ENCODE measurements around the gene MTFR1L. TPM values are rescaled to one million over a fixed set of nuclear protein-coding genes. Genes with fewer than 3 reads are reported as not detected.

MTFR1L gene
- 10 to 100 TPM; 30.8 to 48.9 (median 43.3) TPM for total RNA-seq
- long read RNA-seq, partial matches to known transcripts, result 0 of 8 reads
- long read RNA-seq, other reads (novel, unspliced or antisense), result 1 of 8 reads

DNA sequence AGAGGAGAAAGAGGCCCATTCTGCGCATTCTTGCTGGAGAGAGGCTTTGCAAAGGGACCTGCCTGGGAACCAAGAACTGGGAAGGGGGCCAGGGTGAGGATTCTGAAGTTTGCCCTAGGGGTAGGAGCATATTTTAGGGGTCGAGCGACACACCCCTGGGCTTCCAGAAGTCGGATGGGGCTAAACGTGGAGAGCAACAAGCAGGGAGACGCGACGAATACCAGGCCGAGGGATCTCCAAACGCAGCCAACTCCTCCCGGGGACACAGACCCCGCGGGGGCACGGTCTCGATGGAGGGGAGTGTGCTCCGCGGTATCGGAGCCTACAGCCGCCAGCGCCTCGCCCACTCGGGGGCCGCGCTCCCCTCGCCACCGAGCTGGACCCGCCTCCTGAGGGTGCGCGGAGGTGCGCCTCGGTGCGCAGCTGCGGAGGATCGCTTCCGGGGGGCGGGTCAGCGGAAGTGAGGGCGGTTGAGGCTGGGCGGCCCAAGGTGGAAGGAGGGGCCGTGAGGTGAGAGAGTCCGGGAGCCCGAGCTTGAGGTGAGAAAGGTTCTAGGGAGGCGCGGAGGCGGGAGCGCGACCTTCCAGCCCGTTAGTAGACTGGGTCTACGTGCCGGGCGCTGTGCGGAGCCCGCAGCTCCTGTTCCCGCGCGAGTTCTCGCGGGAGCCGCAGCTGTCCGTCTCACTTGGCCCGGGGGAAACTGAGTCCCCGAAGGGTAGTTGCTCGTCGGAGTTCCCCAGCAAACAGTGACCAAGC lies at the start of gene MTFR1L:
Gene MTFR1L, plus strand, starts transcription at position 464 of the 756 bp plus-strand sequence. CDS start 3,151 bp downstream, outside the sequence.
- Histone ChIP-seq H3K4me1 (peaks cover 0 to 32% (median 10%) of the 10 kb centered on the region in 4 donors), H3K27me3 (no peaks in the 10 kb centered on the region), H3K27ac (peak within 1 kb of the TSS; percentile 73 to 97 (median 91)), H3K36me3 (no peaks in the 10 kb centered on the region), H3K4me3 (peak within 1 kb of the TSS; percentile 72 to 99 (median 94)), H3K9me3 (no peaks in the 10 kb centered on the region)
- intact Hi-C loops (cut with DNase I), result loop anchor here in 1 of 2 donors (10.0 kb wide), 1 partner anchor 285 kb away; no protein-coding TSS in a partner anchor
- WGBS (ENCODE audit: insufficient coverage, low coverage, low lambda C conversion rate, missing lambda C conversion rate), result 0% methylated on average over 19 of the region's 64 CpGs
- TF ChIP-seq POLR2A (IDR thresholded peaks at IDR 0.05) (peak; percentile 84), CTCF (IDR thresholded peaks at IDR 0.05) (no peak)
- DNase-seq (peak; percentile 92 to 95 (median 95)), ATAC-seq (peak; percentile 87 to 92 (median 88))

- H3K27me3 ChIP-seq, result no peaks in the 10 kb centered on the region
- peaks cover 0 to 44% (median 22%) of the 10 kb centered on the region in 4 donors for H3K4me1 ChIP-seq
- H3K27ac ChIP-seq, result no peak overlapping the region
- peak in 1 of 4 donors; percentile 3 for ATAC-seq
- 79% methylated on average over 11 of the region's 14 CpGs for WGBS (ENCODE audit: insufficient coverage, low coverage, low lambda C conversion rate, missing lambda C conversion rate)
- intact Hi-C loops (cut with DNase I), result no loop called here
- no peak for DNase-seq
- H3K36me3 ChIP-seq, result no peaks in the 10 kb centered on the region
- no peak overlapping the region for H3K4me3 ChIP-seq
- H3K9me3 ChIP-seq, result no peaks in the 10 kb centered on the region
- TF ChIP-seq CTCF (IDR thresholded peaks at IDR 0.05), result no peak
- TF ChIP-seq POLR2A (IDR thresholded peaks at IDR 0.05), result no peak
Observed at GRCh38 chr1:25770541-25771220, 49.1 kb upstream of the MTFR1L start.

DNA sequence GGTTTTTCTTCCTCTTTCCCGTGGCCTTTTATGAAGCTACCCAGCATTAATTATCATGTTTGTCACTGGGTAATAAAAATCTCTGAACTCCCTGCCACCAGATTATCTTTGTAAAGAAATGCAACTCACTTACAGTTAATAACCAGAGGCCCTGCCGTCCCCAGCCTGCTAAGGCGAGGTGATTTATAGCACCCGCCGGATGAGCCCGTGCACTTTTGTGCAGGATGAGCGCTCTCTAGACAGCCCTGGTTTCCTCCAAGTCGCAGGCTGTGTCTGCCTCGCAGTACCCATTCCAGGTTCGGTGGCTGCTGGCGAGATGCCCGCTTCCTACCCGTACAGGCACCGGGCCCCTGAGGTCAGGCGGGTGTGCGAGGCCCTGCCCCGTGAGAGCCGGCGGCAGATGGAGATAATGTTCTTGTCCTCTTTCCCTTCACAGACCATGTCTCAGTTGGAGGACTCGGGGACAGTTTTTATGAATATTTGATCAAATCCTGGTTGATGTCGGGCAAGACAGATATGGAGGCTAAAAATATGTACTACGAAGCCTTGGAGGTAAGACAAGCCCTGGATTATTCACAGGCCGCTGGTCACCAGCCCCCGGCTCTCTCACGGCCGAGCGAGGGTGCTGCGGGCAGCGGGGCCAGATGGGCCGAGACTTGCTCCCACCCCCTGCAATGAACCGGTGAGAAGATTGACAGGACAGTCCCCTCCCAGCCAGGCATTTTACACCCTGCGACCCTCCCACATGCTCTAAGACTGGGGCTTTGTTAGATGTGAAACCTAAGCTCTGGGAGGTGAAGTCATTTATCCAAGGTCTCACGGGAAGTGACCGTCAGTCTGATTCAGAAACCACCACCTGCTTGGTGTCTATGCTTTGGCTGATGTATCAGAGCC lies 48.3 kb upstream of the MTFR1L start:
- peak; percentile 74 to 81 (median 78) for DNase-seq

More for the DNA sequence above, 48.3 kb upstream of the MTFR1L start:
- H3K4me3 ChIP-seq, result no peak overlapping the region
- H3K4me1 ChIP-seq, result peaks cover 0 to 42% (median 19%) of the 10 kb centered on the region in 4 donors
- no peaks in the 10 kb centered on the region for H3K27me3 ChIP-seq
- ATAC-seq, result peak; percentile 29 to 49 (median 35)
- no peak overlapping the region for H3K27ac ChIP-seq
- H3K36me3 ChIP-seq, result no peaks in the 10 kb centered on the region
- TF ChIP-seq POLR2A (IDR thresholded peaks at IDR 0.05) (no peak), CTCF (IDR thresholded peaks at IDR 0.05) (no peak)
- intact Hi-C loops (cut with DNase I), result no loop called here
- H3K9me3 ChIP-seq, result no peaks in the 10 kb centered on the region
- 35% methylated on average over 16 of the region's 34 CpGs for WGBS (ENCODE audit: insufficient coverage, low coverage, low lambda C conversion rate, missing lambda C conversion rate)
